H1 (cell line): ENCODE results near the gene TMBIM1. TPM values are rescaled to one million over a fixed set of nuclear protein-coding genes. Genes with fewer than 3 reads are reported as not detected.

Experiments used
- CTCF ChIA-PET: fragments of 300-600 bp; sonication (Branson Sonifier 250); formaldehyde crosslinking; loops from one replicate; lab custom pipeline; 2021; ENCODE audit not compliant: partially characterized antibody; lab: Charles Lee
- POLR2A ChIA-PET: fragments of 300-600 bp; sonication (Branson Sonifier 250); formaldehyde crosslinking; loops from one replicate; lab custom pipeline; 2021; ENCODE audit warnings: inconsistent platforms; ENCODE audit not compliant: partially characterized antibody; lab: Charles Lee
- DNase-seq, 2 experiments: peaks; one replicate each; pipeline versions ENCODE4 v3.0.0 to v3.0.0-alpha.2; 2010 to 2022; ENCODE audit warnings: low spot score in 2 of 2, low read depth in 1 of 2, mixed read lengths in 1 of 2
- FAIRE-seq: peaks from 2 replicates; lab custom pipeline; 2011; peaks lifted over from hg19 to GRCh38; lab: Jason Lieb, UNC
- H2AFZ ChIP-seq: 2 replicates; pipeline ENCODE4 v1.8.1; 2012; ENCODE audit warnings: low read length, inconsistent platforms
- H2AK5ac ChIP-seq: 2 replicates; pipeline ENCODE4 v1.6.1; 2013; ENCODE audit warnings: low read depth, low read length
- H2BK120ac ChIP-seq: replicated peaks from 2 replicates; pipeline ENCODE3; 2013; ENCODE audit warnings: low read depth, low read length, inconsistent platforms
- H2BK12ac ChIP-seq: 2 replicates; pipeline ENCODE4 v1.6.1; 2013; ENCODE audit warnings: low read depth, low read length
- H2BK15ac ChIP-seq: 2 replicates; pipeline ENCODE4 v1.6.1; 2013; ENCODE audit warnings: low read length
- H2BK20ac ChIP-seq: 2 replicates; pipeline ENCODE4 v1.6.1; 2013; ENCODE audit warnings: low read length
- H2BK5ac ChIP-seq: 2 replicates; pipeline ENCODE4 v1.6.1; 2013; ENCODE audit warnings: low read depth, low read length
- H3K14ac ChIP-seq: 2 replicates; pipeline ENCODE4 v1.6.1; 2013; ENCODE audit warnings: inconsistent platforms; ENCODE audit not compliant: insufficient read length
- H3K18ac ChIP-seq: 2 replicates; pipeline ENCODE4 v1.6.1; 2013; ENCODE audit warnings: low read length; ENCODE audit errors: extremely low read depth
- H3K23ac ChIP-seq: 2 replicates; pipeline ENCODE4 v1.6.1; 2013; ENCODE audit warnings: inconsistent platforms; ENCODE audit not compliant: insufficient read length
- H3K23me2 ChIP-seq: 2 replicates; pipeline ENCODE4 v1.6.1; 2013; ENCODE audit warnings: low read depth, low read length
- H3K27ac ChIP-seq: 2 replicates; pipeline ENCODE4 v1.6.1; 2011; ENCODE audit warnings: low read depth, low read length, inconsistent platforms
- H3K27me3 ChIP-seq, 4 experiments: replicated peaks in 1 of 4; 1 replicate in 1 of 4; 2 replicates in 3 of 4; pipeline versions ENCODE4 v1.6.1 to v1.8.1; 2011 to 2013; ENCODE audit warnings: low read length in 3 of 4, mild to moderate bottlenecking in 3 of 4, inconsistent platforms in 2 of 4, mixed read lengths in 2 of 4, moderate library complexity in 1 of 4; ENCODE audit not compliant: control insufficient read depth in 3 of 4, insufficient read depth in 3 of 4; ENCODE audit errors: extremely low read depth in 1 of 4
- H3K36me3 ChIP-seq, 4 experiments: 2 replicates each; pipeline versions ENCODE4 v1.6.1 to v1.8.1; 2011 to 2013; ENCODE audit warnings: mild to moderate bottlenecking in 4 of 4, low read length in 3 of 4, moderate library complexity in 2 of 4, control low read depth in 1 of 4, inconsistent platforms in 1 of 4; ENCODE audit not compliant: insufficient read depth in 4 of 4, control insufficient read depth in 2 of 4
- H3K4ac ChIP-seq: replicated peaks from 2 replicates; pipeline ENCODE3; 2013; ENCODE audit warnings: low read length, low read depth, mixed read lengths, inconsistent platforms; ENCODE audit not compliant: insufficient read length
- H3K4me1 ChIP-seq, 4 experiments: replicated peaks in 1 of 4; 1 replicate in 1 of 4; 2 replicates in 3 of 4; pipeline versions ENCODE4 v1.6.1 to v1.8.1; 2011 to 2013; ENCODE audit warnings: low read length in 3 of 4, inconsistent platforms in 2 of 4, mixed read lengths in 1 of 4; ENCODE audit not compliant: insufficient read depth in 4 of 4, control insufficient read depth in 3 of 4
- H3K4me2 ChIP-seq, 2 experiments: 2 replicates each; pipeline versions ENCODE4 v1.6.1 to v1.8.1; 2011 to 2013; ENCODE audit warnings: low read depth in 2 of 2, low read length in 2 of 2, control low read depth in 1 of 2, inconsistent platforms in 1 of 2, mild to moderate bottlenecking in 1 of 2; ENCODE audit not compliant: insufficient read depth in 1 of 2
- H3K4me3 ChIP-seq, 4 experiments: fragments of 200-600, 300-600 bp in 1 of 4; sonication (generic), shearing (Covaris generic), sonication (Bioruptor Twin) in 1 of 4; 2 replicates each; pipeline versions ENCODE4 v1.5.1 to v1.8.1; 2011 to 2016; ENCODE audit warnings: low read length in 4 of 4, low read depth in 3 of 4, control low read depth in 2 of 4, inconsistent platforms in 2 of 4, mild to moderate bottlenecking in 2 of 4, mixed read lengths in 1 of 4, moderate library complexity in 1 of 4; ENCODE audit not compliant: insufficient read depth in 2 of 4; ENCODE audit errors: extremely low read depth in 1 of 4
- H3K56ac ChIP-seq: replicated peaks from 2 replicates; pipeline ENCODE3; 2013; ENCODE audit warnings: low read depth, mild to moderate bottlenecking, mixed read lengths, low read length, inconsistent platforms; ENCODE audit not compliant: insufficient read length
- H3K79me1 ChIP-seq: 2 replicates; pipeline ENCODE4 v1.6.1; 2013; ENCODE audit warnings: low read depth, low read length, control low read depth
- H3K79me2 ChIP-seq, 2 experiments: 2 replicates each; pipeline versions ENCODE4 v1.6.1 to v1.8.1; 2012 to 2013; ENCODE audit warnings: low read length in 2 of 2, mild to moderate bottlenecking in 2 of 2, inconsistent platforms in 1 of 2; ENCODE audit not compliant: insufficient read depth in 2 of 2, control insufficient read depth in 1 of 2
- H3K9ac ChIP-seq, 4 experiments: replicated peaks in 1 of 4; 1 replicate in 1 of 4; 2 replicates in 3 of 4; pipeline versions ENCODE4 v1.6.1 to v1.8.1; 2011 to 2013; ENCODE audit warnings: low read depth in 3 of 4, low read length in 3 of 4, control low read depth in 2 of 4, mild to moderate bottlenecking in 2 of 4, moderate library complexity in 2 of 4, inconsistent platforms in 1 of 4; ENCODE audit errors: extremely low read depth in 1 of 4
- H3K9me3 ChIP-seq, 2 experiments: 2 replicates each; pipeline versions ENCODE4 v1.6.1 to v1.8.1; 2012 to 2013; ENCODE audit warnings: mild to moderate bottlenecking in 2 of 2, moderate library complexity in 2 of 2, control low read depth in 1 of 2, inconsistent platforms in 1 of 2, low read depth in 1 of 2, low read length in 1 of 2, mixed read lengths in 1 of 2; ENCODE audit not compliant: insufficient read depth in 2 of 2
- H4K20me1 ChIP-seq, 2 experiments: replicated peaks in 1 of 2; 2 replicates each; pipeline versions ENCODE3 to v1.8.1; 2011 to 2013; ENCODE audit warnings: inconsistent platforms in 2 of 2, low read length in 2 of 2, mild to moderate bottlenecking in 1 of 2; ENCODE audit not compliant: insufficient read depth in 2 of 2, control insufficient read depth in 1 of 2
- H4K5ac ChIP-seq: 2 replicates; pipeline ENCODE4 v1.6.1; 2013; ENCODE audit warnings: low read length, low read depth, mixed read lengths, inconsistent platforms; ENCODE audit not compliant: insufficient read length
- H4K8ac ChIP-seq: 2 replicates; pipeline ENCODE4 v1.8.0; 2013; ENCODE audit warnings: mild to moderate bottlenecking, moderate library complexity, low read length, inconsistent platforms; ENCODE audit not compliant: insufficient read depth; ENCODE audit errors: extremely low read depth
- H4K91ac ChIP-seq: replicated peaks from 2 replicates; pipeline ENCODE3; 2013; ENCODE audit warnings: low read length, mixed read lengths, inconsistent platforms; ENCODE audit not compliant: insufficient read length
- ASH2L ChIP-seq: fragments of 200-600, 300-600 bp; sonication (generic); IDR thresholded peaks from one replicate; pipeline ENCODE4 v1.7.1; 2017; ENCODE audit warnings: low read length
- BACH1 ChIP-seq: IDR thresholded peaks from 2 replicates; pipeline ENCODE4 v1.6.1; 2012; ENCODE audit warnings: low read length, improper control_type of control experiment
- CBX5 ChIP-seq: fragments of 300-800, 300-1000 bp; sonication (generic); IDR thresholded peaks from 2 replicates; pipeline ENCODE4 v1.7.1; 2016; ENCODE audit warnings: antibody characterized with exemption, low read length, low read depth
- CBX8 ChIP-seq: fragments of 300-800, 300-1000 bp; sonication (generic); IDR thresholded peaks from 2 replicates; pipeline ENCODE4 v1.7.1; 2016; ENCODE audit warnings: low read depth, low read length, borderline replicate concordance
- HDAC6 ChIP-seq: IDR thresholded peaks from one replicate; pipeline ENCODE4 v1.7.1; 2012; ENCODE audit warnings: low read depth, mild to moderate bottlenecking, inconsistent platforms, low read length, moderate library complexity
- KDM1A ChIP-seq: fragments of 200-600, 300-600 bp; sonication (generic); IDR thresholded peaks from 2 replicates; pipeline ENCODE4 v1.7.1; 2016; ENCODE audit warnings: mild to moderate bottlenecking, low read length, borderline replicate concordance
- MAFK ChIP-seq: IDR thresholded peaks from 2 replicates; pipeline ENCODE4 v1.6.1; 2012; ENCODE audit warnings: low read depth, mild to moderate bottlenecking, improper control_type of control experiment, low read length
- PHF8 ChIP-seq: fragments of 200-600 bp; sonication (generic); conservative IDR thresholded peaks from 2 replicates; pipeline ENCODE4 v1.7.1; 2012; ENCODE audit warnings: low read depth, mild to moderate bottlenecking, inconsistent platforms, low read length, moderate library complexity
- POLR2A ChIP-seq, 2 experiments: IDR thresholded peaks; 1 replicate in 1 of 2; 2 replicates in 1 of 2; pipeline ENCODE4 v1.6.1; 2011; ENCODE audit warnings: low read depth in 2 of 2, low read length in 2 of 2, mild to moderate bottlenecking in 2 of 2; ENCODE audit errors: control extremely low read depth in 1 of 2
- POLR2AphosphoS5 ChIP-seq: IDR thresholded peaks from 2 replicates; pipeline ENCODE4 v1.6.1; 2011; ENCODE audit warnings: low read depth, low read length
- RAD21 ChIP-seq, 2 experiments: IDR thresholded peaks in 1 of 2; conservative IDR thresholded peaks in 1 of 2; 2 replicates each; pipeline ENCODE4 v1.6.1; 2011; ENCODE audit warnings: low read depth in 2 of 2, low read length in 2 of 2, improper control_type of control experiment in 1 of 2, inconsistent platforms in 1 of 2, mild to moderate bottlenecking in 1 of 2, moderate library complexity in 1 of 2
- RBBP5 ChIP-seq: IDR thresholded peaks from 2 replicates; pipeline ENCODE4 v1.7.1; 2012; ENCODE audit warnings: low read depth, mild to moderate bottlenecking, inconsistent platforms, low read length, moderate library complexity, borderline replicate concordance
- RNF2 ChIP-seq: fragments of 200-900, 300-1000 bp; sonication (generic); IDR thresholded peaks from 2 replicates; pipeline ENCODE4 v1.7.1; 2016; ENCODE audit warnings: borderline replicate concordance, low read depth, mild to moderate bottlenecking, antibody characterized with exemption, low read length; ENCODE audit not compliant: poor library complexity, severe bottlenecking; ENCODE audit errors: missing control alignments
- SUZ12 ChIP-seq: fragments of 200-600 bp; sonication (generic); IDR thresholded peaks from 2 replicates; pipeline ENCODE4 v1.6.1; 2012; ENCODE audit warnings: mild to moderate bottlenecking, inconsistent platforms, low read length, moderate library complexity, mixed read lengths
- WGBS, 2 experiments: shearing (Covaris generic) in 1 of 2; methylation state at CpG; one replicate each; pipeline versions ENCODE4 v1.1.6 to v1.1.7; 2013 to 2015; ENCODE audit warnings: low lambda C conversion rate in 2 of 2, mixed read lengths in 2 of 2, inconsistent platforms in 1 of 2, low coverage in 1 of 2, missing lambda C conversion rate in 1 of 2; ENCODE audit not compliant: insufficient replicate concordance in 2 of 2, insufficient coverage in 1 of 2, insufficient read length in 1 of 2; ENCODE audit errors: extremely low coverage in 1 of 2, missing lambda C conversion rate in 1 of 2; 5-methylcytosine and 5-hydroxymethylcytosine counted together
- polyA plus RNA-seq, 7 experiments: library from polyadenylated mRNA; depleted of rRNA in 3 of 7; stranded (reverse) in 5 of 7; unstranded in 2 of 7; fragments of >200 nt in 5 of 7; fragments of 200-250 nt in 2 of 7; gene quantifications; 1 replicate in 5 of 7; 2 replicates in 1 of 7; 4 replicates in 1 of 7; pipeline versions ENCODE4 v1.2.1 to v1.2.3, GENCODE V29; 2011 to 2013; ENCODE audit warnings: missing spikeins in 2 of 7, mixed read lengths in 2 of 7
- total RNA-seq: library from RNA; stranded (reverse); fragmentation: NEBNext Ultra II Directional; extraction: Animal tissue kit (Norgen Biotek cat#: 25700); gene quantifications from 2 replicates; pipeline ENCODE4 v1.2.1, GENCODE V29; 2021

Gene TMBIM1
- total and polyA plus RNA-seq, 2 of the 8 experiments (the other 6 are each of a cell fraction or from before 2014, with no cell fraction given), result 22.1 to 36.8 TPM

- no peaks in the 10 kb centered on the region for H3K9me3 ChIP-seq
- no peaks in the 10 kb centered on the region for H3K4me1 ChIP-seq
- no peak overlapping the region for H2BK12ac ChIP-seq
- H3K18ac ChIP-seq, result no peak overlapping the region
- no peak overlapping the region for H2AK5ac ChIP-seq
- H4K91ac ChIP-seq, result no peak overlapping the region
- H3K27ac ChIP-seq, result no peak overlapping the region
- H2AFZ ChIP-seq, result no peak overlapping the region
- no peak overlapping the region for H2BK20ac ChIP-seq
- H4K8ac ChIP-seq, result no peak overlapping the region
- H2BK120ac ChIP-seq, result no peak overlapping the region
- H3K56ac ChIP-seq, result no peak overlapping the region
- peaks cover 0 to 9% of the 10 kb centered on the region in 2 experiments; a peak in 2 of 4 replicates for H3K79me2 ChIP-seq
- no peak overlapping the region for H3K14ac ChIP-seq
- H3K27me3 ChIP-seq, result no peaks in the 10 kb centered on the region
- no peaks in the 10 kb centered on the region for H3K79me1 ChIP-seq
- no peaks in the 10 kb centered on the region for H3K23me2 ChIP-seq
- ChIA-PET POLR2A (interaction anchor here (0.6 to 2.2 kb wide), 8 partner anchors 10 to 358 kb away, joined by 3 to 6 read pairs (median 3); partner anchors contain the start of gene GPBAR1), CTCF (interaction anchor here (0.6 to 3.1 kb wide), 8 partner anchors 9 to 68 kb away, joined by 3 to 25 read pairs (median 10); partner anchors contain the start of gene GPBAR1)
- H4K20me1 ChIP-seq, result peaks cover 0 to 3% of the 10 kb centered on the region in 2 experiments
- H3K4ac ChIP-seq, result no peak overlapping the region
- H3K36me3 ChIP-seq, result peaks cover 20 to 82% (median 58%) of the 10 kb centered on the region in 4 experiments
- H4K5ac ChIP-seq, result no peak overlapping the region
- H3K23ac ChIP-seq, result no peak overlapping the region
- H3K4me3 ChIP-seq, result no peak overlapping the region
- no peak overlapping the region for H3K4me2 ChIP-seq
- DNase-seq (no peak), FAIRE-seq (no peak)
- WGBS, 2 experiments, result 94% methylated on average over 4 of the region's 4 CpGs; no CpG with 5 or more reads in 1 of the 2 experiments
- H2BK15ac ChIP-seq, result no peak overlapping the region
- no peak overlapping the region for H2BK5ac ChIP-seq
- H3K9ac ChIP-seq, result no peak overlapping the region
- TF ChIP-seq RNF2 (no peak), MAFK (no peak), HDAC6 (no peak), ASH2L (no peak), SUZ12 (no peak), RBBP5 (no peak), CBX8 (no peak), KDM1A (no peak), POLR2A (IDR thresholded peaks at IDR 0.05; ENCODE audit: control extremely low read depth in 1 of 2, low read depth in 2 of 2, low read length in 2 of 2) (no peak), PHF8 (no peak), POLR2AphosphoS5 (no peak), RAD21 (IDR thresholded peaks at IDR 0.05 in 1 of 2, conservative IDR thresholded peaks at IDR 0.05 in 1 of 2; ENCODE audit: low read depth in 2 of 2, low read length in 2 of 2) (no peak), BACH1 (no peak), CBX5 (no peak)
These were observed 62.5 kb downstream of the TMBIM1 start for GRCh38 chr2:218229851-218230250.
